GM12878 (cell line): ENCODE results near the gene PANX2. TPM values are rescaled to one million over a fixed set of nuclear protein-coding genes. Genes with fewer than 3 reads are reported as not detected.

Experiments
- ATAC-seq: fragments of 200-7000 bp; cut with Tn5 transposase; 3 replicates; pipeline ENCODE4 v1.9.1; 2020; ENCODE audit warnings: mild to moderate bottlenecking, moderate library complexity
- BruUV-seq: library from RNA; stranded (reverse); fragments of 400-500 nt; replicated peaks from 2 replicates; lab custom pipeline; 2021; lab: Mats Ljungman, UMichigan
- CTCF ChIA-PET: fragments of 300-600 bp; sonication (Branson Sonifier 250); formaldehyde crosslinking; extraction: SDS; loops from one replicate; lab custom pipeline; 2021; ENCODE audit warnings: inconsistent platforms; lab: Yijun Ruan, JAX
- POLR2A ChIA-PET: fragments of 350-600 bp; formaldehyde crosslinking; extraction: SDS; loops from one replicate; lab custom pipeline; 2021; ENCODE audit warnings: inconsistent platforms; lab: Charles Lee
- RAD21 ChIA-PET: fragments of 300-600 bp; sonication (Branson Sonifier 250); formaldehyde crosslinking; loops from one replicate; lab custom pipeline; 2023; ENCODE audit warnings: antibody characterized with exemption; ENCODE audit not compliant: unreplicated experiment; lab: Charles Lee
- SMC1A ChIA-PET: fragments of 300-600 bp; sonication (Branson Sonifier 250); formaldehyde crosslinking; loops from one replicate; lab custom pipeline; 2023; ENCODE audit not compliant: unreplicated experiment, uncharacterized antibody; lab: Charles Lee
- DNase-seq: peaks from one replicate; pipeline ENCODE4 v3.0.0-alpha.2; 2011; ENCODE audit warnings: low read depth, low spot score
- FAIRE-seq: peaks from 3 replicates; lab custom pipeline; 2011; peaks lifted over from hg19 to GRCh38; lab: Jason Lieb, UNC
- H2AFZ ChIP-seq: 2 replicates; pipeline ENCODE4 v1.6.0; 2011; ENCODE audit warnings: low read depth, low read length, control low read depth; ENCODE audit not compliant: control insufficient read depth
- H3K27ac ChIP-seq: 2 replicates; pipeline ENCODE4 v1.5.1; 2011; ENCODE audit warnings: control low read depth; ENCODE audit not compliant: control insufficient read depth, insufficient read depth
- H3K27me3 ChIP-seq, 2 experiments: replicated peaks in 1 of 2; 2 replicates each; pipeline versions ENCODE4 v1.6.0 to v1.6.1; 2011; ENCODE audit warnings: low read length in 1 of 2; ENCODE audit not compliant: control insufficient read depth in 2 of 2, insufficient read depth in 2 of 2
- H3K36me3 ChIP-seq, 2 experiments: 2 replicates each; pipeline ENCODE4 v1.5.1; 2011; ENCODE audit warnings: low read length in 1 of 2; ENCODE audit not compliant: control insufficient read depth in 2 of 2, insufficient read depth in 2 of 2
- H3K4me1 ChIP-seq: 2 replicates; pipeline ENCODE4 v1.6.1; 2011; ENCODE audit warnings: mild to moderate bottlenecking, low read length, moderate library complexity, mixed read lengths; ENCODE audit not compliant: control insufficient read depth, insufficient read depth
- H3K4me2 ChIP-seq: 2 replicates; pipeline ENCODE4 v1.6.0; 2011; ENCODE audit warnings: control low read depth; ENCODE audit not compliant: control insufficient read depth, insufficient read depth
- H3K4me3 ChIP-seq: fragments of 200-600 bp; sonication (generic); 2 replicates; pipeline ENCODE4 v1.5.1; 2016
- H3K79me2 ChIP-seq: 2 replicates; pipeline ENCODE4 v1.6.0; 2011; ENCODE audit warnings: low read length; ENCODE audit not compliant: control insufficient read depth, insufficient read depth
- H3K9ac ChIP-seq: 2 replicates; pipeline ENCODE4 v1.8.0; 2011; ENCODE audit warnings: low read length, control low read depth, mixed read lengths; ENCODE audit not compliant: control insufficient read depth, insufficient read depth
- H3K9me3 ChIP-seq: replicated peaks from 3 replicates; pipeline ENCODE4 v1.5.1; 2011; ENCODE audit warnings: mild to moderate bottlenecking, low read length; ENCODE audit not compliant: control insufficient read depth, insufficient read depth
- H4K20me1 ChIP-seq: 2 replicates; pipeline ENCODE4 v1.6.0; 2011; ENCODE audit not compliant: control insufficient read depth, insufficient read depth
- BCL3 ChIP-seq: IDR thresholded peaks from 2 replicates; pipeline ENCODE4 v1.6.1; 2011; ENCODE audit warnings: borderline replicate concordance, low read depth, mild to moderate bottlenecking, moderate library complexity, low read length; ENCODE audit not compliant: insufficient read depth, poor library complexity, severe bottlenecking
- FOS ChIP-seq: IDR thresholded peaks from 3 replicates; pipeline ENCODE4 v1.6.1; 2011; ENCODE audit warnings: borderline replicate concordance; ENCODE audit not compliant: insufficient read length; ENCODE audit errors: extremely low read depth
- PKNOX1 ChIP-seq: fragments of 450-650 bp; IDR thresholded peaks from 2 replicates; pipeline ENCODE4 v1.6.1; 2016; ENCODE audit warnings: mild to moderate bottlenecking
- USF2 ChIP-seq: IDR thresholded peaks from 2 replicates; pipeline ENCODE4 v1.6.1; 2011; ENCODE audit warnings: low read depth, low read length, improper control_type of control experiment, borderline replicate concordance
- WGBS: methylation state at CpG from one replicate; pipeline ENCODE4 v1.1.6; 2016; ENCODE audit warnings: low lambda C conversion rate; ENCODE audit not compliant: insufficient replicate concordance, insufficient coverage; ENCODE audit errors: missing lambda C conversion rate; 5-methylcytosine and 5-hydroxymethylcytosine counted together
- in situ Hi-C: fragments of 300-500 bp; cut with MboI; formaldehyde crosslinking; loops from 9 replicates; pipeline ENCODE4 v1.14.3; 2018; ENCODE audit warnings: mixed read lengths
- intact Hi-C: fragments of 100-400 bp; cut with micrococcal nuclease; formaldehyde crosslinking; loops from one replicate; pipeline ENCODE4 v1.14.2; 2022; ENCODE audit not compliant: unreplicated experiment
- polyA plus RNA-seq, 11 experiments: library from polyadenylated mRNA; depleted of rRNA in 4 of 11; unstranded in 6 of 11; stranded (reverse) in 5 of 11; fragments of >200 nt; fragmentation: Nextera tagmentation in 4 of 11; fragmentation: Illumina TruSeq in 1 of 11; extraction: Ambion mirVana in 4 of 11; extraction: Trizol in 1 of 11; gene quantifications; 1 replicate in 1 of 11; 2 replicates in 10 of 11; pipeline versions ENCODE4 v1.2.1 to v1.2.3, GENCODE V29; 2011 to 2016; ENCODE audit warnings: inconsistent platforms in 2 of 11, missing spikeins in 2 of 11, low read depth in 1 of 11
- total RNA-seq, 4 experiments: library from RNA; depleted of rRNA in 3 of 4; stranded (reverse); fragments of >200 nt in 3 of 4; fragmentation: Illumina TruSeq in 1 of 4; extraction: Trizol in 1 of 4; gene quantifications; 2 replicates each; pipeline versions ENCODE4 v1.2.1 to v1.2.3, GENCODE V29; 2013 to 2021
- TF ChIP-seq, protein P1 (sequence below): IDR thresholded peaks from 2 replicates; pipeline ENCODE4 v1.6.1; 2012; ENCODE audit warnings: low read depth, low read length, improper control_type of control experiment
- TF ChIP-seq, protein P2 (sequence below): fragments of 450-650 bp; IDR thresholded peaks from 2 replicates; pipeline ENCODE4 v1.6.1; 2017; ENCODE audit warnings: mild to moderate bottlenecking

PANX2 gene
- total and polyA plus RNA-seq, 10 of the 15 experiments (the other 5 are each of a cell fraction or from before 2014, with no cell fraction given), result 0.04 to 0.44 (median 0.17) TPM; not detected in 5

DNA sequence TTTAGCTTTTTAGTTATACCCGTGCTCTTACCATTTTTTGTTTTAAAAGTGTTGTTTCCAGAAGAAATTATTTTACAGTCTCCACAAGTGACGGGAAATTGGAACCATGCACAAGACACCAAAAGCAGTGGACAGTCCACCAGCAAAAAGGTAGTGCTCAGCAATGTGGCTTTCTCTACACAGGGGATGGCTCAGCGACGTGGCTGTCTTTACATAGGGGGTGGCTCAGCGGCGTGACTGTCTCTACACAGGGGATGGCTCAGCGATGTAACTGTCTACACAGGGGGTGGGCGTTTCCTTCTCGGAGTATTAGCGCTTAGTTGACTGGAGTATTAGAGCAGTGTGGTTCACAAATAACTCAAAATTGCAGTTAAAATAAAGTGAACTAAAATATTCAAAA, 36.0 kb upstream of the PANX2 start:
- ATAC-seq, result no peak
- H3K9me3 ChIP-seq, result no peaks in the 10 kb centered on the region
- SMC1A ChIA-PET, result no interaction called here
- no peak overlapping the region for H3K27ac ChIP-seq
- in situ Hi-C loops, result no loop called here
- H4K20me1 ChIP-seq, result no peaks in the 10 kb centered on the region
- no peak overlapping the region for H3K9ac ChIP-seq
- 45% methylated on average over 10 of the region's 10 CpGs for WGBS
- no peaks in the 10 kb centered on the region for H3K36me3 ChIP-seq
- no peak for DNase-seq
- intact Hi-C loops, result no loop called here
- no peak for FAIRE-seq
- POLR2A ChIA-PET, result no interaction called here
- BruUV-seq, result no TSS peak
- H3K27me3 ChIP-seq, result no peaks in the 10 kb centered on the region; a peak in 3 of 4 replicates
- H3K4me1 ChIP-seq, result no peaks in the 10 kb centered on the region; the same call in 1 of the 2 replicates
- RAD21 ChIA-PET, result no interaction called here
- no peak overlapping the region for H3K4me3 ChIP-seq
- H2AFZ ChIP-seq, result no peak overlapping the region
- no peaks in the 10 kb centered on the region for H3K79me2 ChIP-seq
- H3K4me2 ChIP-seq, result no peak overlapping the region
- TF ChIP-seq BCL3 (peak; percentile 32), USF2 (no peak)
- CTCF ChIA-PET, result no interaction called here

DNA sequence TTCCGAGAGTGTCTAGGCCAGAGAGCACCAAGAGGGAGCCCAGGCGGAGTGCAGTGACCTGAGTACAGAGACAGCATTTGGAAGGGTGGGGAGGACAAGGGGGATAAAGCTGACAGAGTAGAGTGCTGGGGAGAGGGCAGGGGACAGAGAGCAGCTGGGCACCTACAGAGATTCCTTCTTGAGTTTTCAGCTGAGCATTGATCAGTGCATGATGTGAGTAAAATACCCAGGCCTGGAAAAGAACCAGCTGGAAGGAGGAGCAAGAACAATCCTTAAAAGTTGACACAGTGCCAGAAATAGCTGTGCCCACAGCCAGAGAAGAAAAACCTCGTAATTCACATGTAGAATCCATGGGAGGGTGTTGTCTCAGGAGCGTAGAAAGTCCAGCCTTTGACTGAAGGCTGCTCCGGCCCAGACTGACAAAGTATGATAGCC, 33.9 kb upstream of the PANX2 start:
- Histone ChIP-seq H3K9me3 (no peaks in the 10 kb centered on the region), H3K9ac (no peak overlapping the region), H3K4me3 (no peak overlapping the region), H3K36me3 (no peaks in the 10 kb centered on the region), H3K4me2 (no peak overlapping the region), H3K4me1 (peaks cover 3% of the 10 kb centered on the region; the same call in 1 of the 2 replicates), H2AFZ (no peak overlapping the region), H3K27ac (no peak overlapping the region), H4K20me1 (no peaks in the 10 kb centered on the region), H3K79me2 (no peaks in the 10 kb centered on the region), H3K27me3 (no peaks in the 10 kb centered on the region; a peak in 2 of 4 replicates)
- in situ Hi-C loops, result no loop called here
- POLR2A ChIA-PET, result interaction anchor here (0.6 kb wide), 1 partner anchor 100 kb away, joined by 3 read pairs; no protein-coding TSS in a partner anchor
- TF ChIP-seq, protein P1, sequence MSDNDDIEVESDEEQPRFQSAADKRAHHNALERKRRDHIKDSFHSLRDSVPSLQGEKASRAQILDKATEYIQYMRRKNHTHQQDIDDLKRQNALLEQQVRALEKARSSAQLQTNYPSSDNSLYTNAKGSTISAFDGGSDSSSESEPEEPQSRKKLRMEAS, result no peak
- TF ChIP-seq FOS, result no peak
- TF ChIP-seq, protein P2, sequence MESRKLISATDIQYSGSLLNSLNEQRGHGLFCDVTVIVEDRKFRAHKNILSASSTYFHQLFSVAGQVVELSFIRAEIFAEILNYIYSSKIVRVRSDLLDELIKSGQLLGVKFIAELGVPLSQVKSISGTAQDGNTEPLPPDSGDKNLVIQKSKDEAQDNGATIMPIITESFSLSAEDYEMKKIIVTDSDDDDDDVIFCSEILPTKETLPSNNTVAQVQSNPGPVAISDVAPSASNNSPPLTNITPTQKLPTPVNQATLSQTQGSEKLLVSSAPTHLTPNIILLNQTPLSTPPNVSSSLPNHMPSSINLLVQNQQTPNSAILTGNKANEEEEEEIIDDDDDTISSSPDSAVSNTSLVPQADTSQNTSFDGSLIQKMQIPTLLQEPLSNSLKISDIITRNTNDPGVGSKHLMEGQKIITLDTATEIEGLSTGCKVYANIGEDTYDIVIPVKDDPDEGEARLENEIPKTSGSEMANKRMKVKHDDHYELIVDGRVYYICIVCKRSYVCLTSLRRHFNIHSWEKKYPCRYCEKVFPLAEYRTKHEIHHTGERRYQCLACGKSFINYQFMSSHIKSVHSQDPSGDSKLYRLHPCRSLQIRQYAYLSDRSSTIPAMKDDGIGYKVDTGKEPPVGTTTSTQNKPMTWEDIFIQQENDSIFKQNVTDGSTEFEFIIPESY, result no peak
- TF ChIP-seq PKNOX1, result no peak
- SMC1A ChIA-PET, result no interaction called here
- BruUV-seq, result no TSS peak
- ATAC-seq (no peak), FAIRE-seq (no peak), DNase-seq (no peak)
- CTCF ChIA-PET, result no interaction called here
- RAD21 ChIA-PET, result interaction anchor here (1.1 kb wide), 1 partner anchor 206 kb away, joined by 3 read pairs; no protein-coding TSS in a partner anchor
- 34% methylated on average over 5 of the region's 5 CpGs for WGBS
- intact Hi-C loops, result no loop called here
